ENCODE results near the gene GORASP1.

DNA sequence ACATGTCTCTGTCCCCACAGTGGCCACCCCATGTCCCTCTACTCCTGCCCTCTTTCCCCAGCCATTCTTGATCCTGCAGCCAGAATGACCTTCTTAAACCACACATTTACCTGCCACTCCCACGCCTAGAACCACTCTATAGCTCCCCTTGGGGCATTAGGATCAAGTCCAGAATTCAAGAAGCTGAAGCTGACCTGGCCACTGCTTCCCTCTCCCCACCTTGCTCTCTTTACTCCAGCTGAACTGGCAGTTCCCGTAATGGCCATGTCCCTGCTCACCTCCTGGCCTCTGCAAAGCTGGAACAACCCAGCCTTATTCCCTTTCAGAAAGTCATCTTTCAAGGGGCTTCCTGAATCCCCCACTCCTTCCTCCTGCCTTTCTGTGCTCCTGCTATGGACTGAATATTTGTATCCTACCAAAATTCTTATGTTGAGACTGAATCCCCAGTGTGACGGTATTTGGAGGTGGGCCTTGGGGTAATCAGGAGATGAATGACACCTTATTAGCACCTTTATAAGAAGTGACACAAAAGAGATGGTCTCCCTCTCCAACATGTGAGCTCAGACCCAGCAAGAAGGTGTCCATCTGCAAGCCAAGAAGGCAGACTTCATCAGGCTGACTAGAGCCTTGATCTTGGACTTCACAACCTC lies 42.2 kb upstream of the GORASP1 start:
- TF ChIP-seq, protein P1, sequence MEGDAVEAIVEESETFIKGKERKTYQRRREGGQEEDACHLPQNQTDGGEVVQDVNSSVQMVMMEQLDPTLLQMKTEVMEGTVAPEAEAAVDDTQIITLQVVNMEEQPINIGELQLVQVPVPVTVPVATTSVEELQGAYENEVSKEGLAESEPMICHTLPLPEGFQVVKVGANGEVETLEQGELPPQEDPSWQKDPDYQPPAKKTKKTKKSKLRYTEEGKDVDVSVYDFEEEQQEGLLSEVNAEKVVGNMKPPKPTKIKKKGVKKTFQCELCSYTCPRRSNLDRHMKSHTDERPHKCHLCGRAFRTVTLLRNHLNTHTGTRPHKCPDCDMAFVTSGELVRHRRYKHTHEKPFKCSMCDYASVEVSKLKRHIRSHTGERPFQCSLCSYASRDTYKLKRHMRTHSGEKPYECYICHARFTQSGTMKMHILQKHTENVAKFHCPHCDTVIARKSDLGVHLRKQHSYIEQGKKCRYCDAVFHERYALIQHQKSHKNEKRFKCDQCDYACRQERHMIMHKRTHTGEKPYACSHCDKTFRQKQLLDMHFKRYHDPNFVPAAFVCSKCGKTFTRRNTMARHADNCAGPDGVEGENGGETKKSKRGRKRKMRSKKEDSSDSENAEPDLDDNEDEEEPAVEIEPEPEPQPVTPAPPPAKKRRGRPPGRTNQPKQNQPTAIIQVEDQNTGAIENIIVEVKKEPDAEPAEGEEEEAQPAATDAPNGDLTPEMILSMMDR (tag by site-specific recombination; IDR thresholded peaks at IDR 0.05) = no peak
- TF ChIP-seq ZNF48 (tag by site-specific recombination; IDR thresholded peaks at IDR 0.05) (no peak), ZNF843 (tag by site-specific recombination; IDR thresholded peaks at IDR 0.05) (no peak), ZBTB1 (tag by site-specific recombination; IDR thresholded peaks at IDR 0.05) (no peak), ZNF776 (tag by site-specific recombination; IDR thresholded peaks at IDR 0.05; ENCODE audit: borderline replicate concordance) (no peak), ZNF561 (tag by site-specific recombination; IDR thresholded peaks at IDR 0.05; ENCODE audit: borderline replicate concordance) (no peak), ZNF155 (tag by site-specific recombination; IDR thresholded peaks at IDR 0.05) (no peak), KLF16 (tag by site-specific recombination; IDR thresholded peaks at IDR 0.05) (no peak), ZBTB7A (tag by site-specific recombination; IDR thresholded peaks at IDR 0.05; ENCODE audit: low read depth) (no peak), ZNF404 (tag by site-specific recombination; IDR thresholded peaks at IDR 0.05) (no peak), RBAK (tag by site-specific recombination; IDR thresholded peaks at IDR 0.05) (no peak)
- TF ChIP-seq, protein P2, sequence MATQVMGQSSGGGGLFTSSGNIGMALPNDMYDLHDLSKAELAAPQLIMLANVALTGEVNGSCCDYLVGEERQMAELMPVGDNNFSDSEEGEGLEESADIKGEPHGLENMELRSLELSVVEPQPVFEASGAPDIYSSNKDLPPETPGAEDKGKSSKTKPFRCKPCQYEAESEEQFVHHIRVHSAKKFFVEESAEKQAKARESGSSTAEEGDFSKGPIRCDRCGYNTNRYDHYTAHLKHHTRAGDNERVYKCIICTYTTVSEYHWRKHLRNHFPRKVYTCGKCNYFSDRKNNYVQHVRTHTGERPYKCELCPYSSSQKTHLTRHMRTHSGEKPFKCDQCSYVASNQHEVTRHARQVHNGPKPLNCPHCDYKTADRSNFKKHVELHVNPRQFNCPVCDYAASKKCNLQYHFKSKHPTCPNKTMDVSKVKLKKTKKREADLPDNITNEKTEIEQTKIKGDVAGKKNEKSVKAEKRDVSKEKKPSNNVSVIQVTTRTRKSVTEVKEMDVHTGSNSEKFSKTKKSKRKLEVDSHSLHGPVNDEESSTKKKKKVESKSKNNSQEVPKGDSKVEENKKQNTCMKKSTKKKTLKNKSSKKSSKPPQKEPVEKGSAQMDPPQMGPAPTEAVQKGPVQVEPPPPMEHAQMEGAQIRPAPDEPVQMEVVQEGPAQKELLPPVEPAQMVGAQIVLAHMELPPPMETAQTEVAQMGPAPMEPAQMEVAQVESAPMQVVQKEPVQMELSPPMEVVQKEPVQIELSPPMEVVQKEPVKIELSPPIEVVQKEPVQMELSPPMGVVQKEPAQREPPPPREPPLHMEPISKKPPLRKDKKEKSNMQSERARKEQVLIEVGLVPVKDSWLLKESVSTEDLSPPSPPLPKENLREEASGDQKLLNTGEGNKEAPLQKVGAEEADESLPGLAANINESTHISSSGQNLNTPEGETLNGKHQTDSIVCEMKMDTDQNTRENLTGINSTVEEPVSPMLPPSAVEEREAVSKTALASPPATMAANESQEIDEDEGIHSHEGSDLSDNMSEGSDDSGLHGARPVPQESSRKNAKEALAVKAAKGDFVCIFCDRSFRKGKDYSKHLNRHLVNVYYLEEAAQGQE (tag by site-specific recombination; IDR thresholded peaks at IDR 0.05) = no peak
- TF ChIP-seq, protein P3, sequence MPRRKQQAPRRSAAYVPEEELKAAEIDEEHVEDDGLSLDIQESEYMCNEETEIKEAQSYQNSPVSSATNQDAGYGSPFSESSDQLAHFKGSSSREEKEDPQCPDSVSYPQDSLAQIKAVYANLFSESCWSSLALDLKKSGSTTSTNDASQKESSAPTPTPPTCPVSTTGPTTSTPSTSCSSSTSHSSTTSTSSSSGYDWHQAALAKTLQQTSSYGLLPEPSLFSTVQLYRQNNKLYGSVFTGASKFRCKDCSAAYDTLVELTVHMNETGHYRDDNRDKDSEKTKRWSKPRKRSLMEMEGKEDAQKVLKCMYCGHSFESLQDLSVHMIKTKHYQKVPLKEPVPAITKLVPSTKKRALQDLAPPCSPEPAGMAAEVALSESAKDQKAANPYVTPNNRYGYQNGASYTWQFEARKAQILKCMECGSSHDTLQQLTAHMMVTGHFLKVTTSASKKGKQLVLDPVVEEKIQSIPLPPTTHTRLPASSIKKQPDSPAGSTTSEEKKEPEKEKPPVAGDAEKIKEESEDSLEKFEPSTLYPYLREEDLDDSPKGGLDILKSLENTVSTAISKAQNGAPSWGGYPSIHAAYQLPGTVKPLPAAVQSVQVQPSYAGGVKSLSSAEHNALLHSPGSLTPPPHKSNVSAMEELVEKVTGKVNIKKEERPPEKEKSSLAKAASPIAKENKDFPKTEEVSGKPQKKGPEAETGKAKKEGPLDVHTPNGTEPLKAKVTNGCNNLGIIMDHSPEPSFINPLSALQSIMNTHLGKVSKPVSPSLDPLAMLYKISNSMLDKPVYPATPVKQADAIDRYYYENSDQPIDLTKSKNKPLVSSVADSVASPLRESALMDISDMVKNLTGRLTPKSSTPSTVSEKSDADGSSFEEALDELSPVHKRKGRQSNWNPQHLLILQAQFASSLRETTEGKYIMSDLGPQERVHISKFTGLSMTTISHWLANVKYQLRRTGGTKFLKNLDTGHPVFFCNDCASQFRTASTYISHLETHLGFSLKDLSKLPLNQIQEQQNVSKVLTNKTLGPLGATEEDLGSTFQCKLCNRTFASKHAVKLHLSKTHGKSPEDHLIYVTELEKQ (tag by site-specific recombination; IDR thresholded peaks at IDR 0.05; ENCODE audit: borderline replicate concordance) = no peak
- TF ChIP-seq, protein P4, sequence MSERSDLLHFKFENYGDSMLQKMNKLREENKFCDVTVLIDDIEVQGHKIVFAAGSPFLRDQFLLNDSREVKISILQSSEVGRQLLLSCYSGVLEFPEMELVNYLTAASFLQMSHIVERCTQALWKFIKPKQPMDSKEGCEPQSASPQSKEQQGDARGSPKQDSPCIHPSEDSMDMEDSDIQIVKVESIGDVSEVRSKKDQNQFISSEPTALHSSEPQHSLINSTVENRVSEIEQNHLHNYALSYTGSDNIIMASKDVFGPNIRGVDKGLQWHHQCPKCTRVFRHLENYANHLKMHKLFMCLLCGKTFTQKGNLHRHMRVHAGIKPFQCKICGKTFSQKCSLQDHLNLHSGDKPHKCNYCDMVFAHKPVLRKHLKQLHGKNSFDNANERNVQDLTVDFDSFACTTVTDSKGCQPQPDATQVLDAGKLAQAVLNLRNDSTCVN (tag by site-specific recombination; optimal IDR thresholded peaks at IDR 0.05) = no peak
